Right cardiac atrium (tissue), 5 donors: Measurements from ENCODE around the gene TAPBP. TPM values are rescaled to one million over a fixed set of nuclear protein-coding genes. Genes with fewer than 3 reads are reported as not detected.

ENCODE experiments used
- ATAC-seq, 2 donors: fragments of 200-7000 bp; cut with Tn5 transposase; one replicate each; pipeline versions ENCODE4 v1.8.0 to v1.9.1; 2020; ENCODE audit warnings: moderate library complexity in 2 of 2, mild to moderate bottlenecking in 1 of 2
- DNase-seq, 3 donors: peaks; one replicate each; pipeline ENCODE4 v3.0.0-alpha.2; 2020
- H3K27ac ChIP-seq: one replicate; pipeline ENCODE4 v1.5.1; 2013; ENCODE audit warnings: mild to moderate bottlenecking, low read length, control low read depth, moderate library complexity
- H3K27me3 ChIP-seq: one replicate; pipeline ENCODE4 v1.6.1; 2013; ENCODE audit not compliant: control insufficient read depth, insufficient read depth
- H3K4me1 ChIP-seq: one replicate; pipeline ENCODE4 v1.6.1; 2013; ENCODE audit warnings: low read length; ENCODE audit not compliant: control insufficient read depth, insufficient read depth
- H3K4me3 ChIP-seq: one replicate; pipeline ENCODE4 v1.5.1; 2013; ENCODE audit warnings: low read length, control low read depth
- H3K9me3 ChIP-seq: one replicate; pipeline ENCODE4 v1.6.1; 2013; ENCODE audit warnings: low read length; ENCODE audit not compliant: control insufficient read depth
- WGBS: extraction: QIAGEN DNeasy Blood & Tissue Kit; methylation state at CpG from one replicate; pipeline ENCODE4 v1.1.7; 2013; 5-methylcytosine and 5-hydroxymethylcytosine counted together
- intact Hi-C, 4 donors: fragments of 100-400 bp; cut with DNase I; formaldehyde crosslinking; loops; one replicate each; pipeline versions ENCODE4 v1.11.0 to v1.14.0; 2022 to 2023
- microRNA-seq, 2 donors: library from miRNA; unstranded; fragments of <30 nt; microRNA quantifications; one replicate each; pipeline ENCODE4 v1.2.0, GENCODE V29; 2020 to 2021
- polyA plus RNA-seq: library from polyadenylated mRNA; stranded (reverse); fragments of 200-250 nt; gene quantifications from one replicate; pipeline ENCODE4 v1.2.3, GENCODE V29; 2013
- total RNA-seq, 4 donors: library from RNA; stranded (reverse); fragmentation: NEBNext Ultra II Directional; extraction: Animal tissue kit (Norgen Biotek cat#: 25700); gene quantifications; one replicate each; pipeline ENCODE4 v1.2.1, GENCODE V29; 2021
- donor health status: healthy with polysubstance abuse.
- donor health status: DM: no; HTN: yes; CAD: no.
- donor health status: DM: no; HTN: no; CAD: no.
- donor health status: DM: no; HTN: yes; CAD: no; lungs with severe emphysema.
- donor health status: DM: yes; HTN: yes; CAD: no.

TAPBP gene
- total and polyA plus RNA-seq, 5 donors: 35.3 to 91.6 (median 86.9) TPM

GRCh38 chr6:33254591-33254990, 59.3 kb downstream of the TAPBP start:
- Histone ChIP-seq H3K27me3 (no peaks in the 10 kb centered on the region), H3K4me1 (peaks cover 4% of the 10 kb centered on the region), H3K4me3 (no peak overlapping the region), H3K27ac (no peak overlapping the region), H3K9me3 (no peaks in the 10 kb centered on the region)
- ATAC-seq: no peak
- intact Hi-C loops: no loop called here
- no peak for DNase-seq
- 95% methylated on average over 4 of the region's 4 CpGs for WGBS

GRCh38 chr6:33252759-33253158, 61.1 kb downstream of the TAPBP start:
- H3K4me1 ChIP-seq: peaks cover 4% of the 10 kb centered on the region
- no peaks in the 10 kb centered on the region for H3K27me3 ChIP-seq
- no peak for DNase-seq
- H3K27ac ChIP-seq: no peak overlapping the region
- ATAC-seq: no peak
- H3K4me3 ChIP-seq: no peak overlapping the region
- no peaks in the 10 kb centered on the region for H3K9me3 ChIP-seq
- intact Hi-C loops: no loop called here

- DNase-seq (no peak), ATAC-seq (no peak)
- H3K27ac ChIP-seq: no peak overlapping the region
- H3K27me3 ChIP-seq: no peaks in the 10 kb centered on the region
- intact Hi-C loops: no loop called here
- WGBS: 84% methylated on average over 6 of the region's 6 CpGs
- no peak overlapping the region for H3K4me3 ChIP-seq
- H3K9me3 ChIP-seq: no peaks in the 10 kb centered on the region
- peaks cover 4% of the 10 kb centered on the region for H3K4me1 ChIP-seq
Observed at GRCh38 chr6:33251395-33252012, 62.4 kb downstream of the TAPBP start.

GRCh38 chr6:33250731-33251130, 63.1 kb downstream of the TAPBP start:
- Histone ChIP-seq H3K4me1 (peaks cover 4% of the 10 kb centered on the region), H3K27ac (no peak overlapping the region), H3K4me3 (no peak overlapping the region), H3K9me3 (no peaks in the 10 kb centered on the region), H3K27me3 (no peaks in the 10 kb centered on the region)
- no peak for ATAC-seq
- intact Hi-C loops: no loop called here
- no peak for DNase-seq
- WGBS: 91% methylated on average over 13 of the region's 13 CpGs

GRCh38 chr6:33249732-33250630, 63.9 kb downstream of the TAPBP start:
- Histone ChIP-seq H3K4me3 (peak overlapping the region; percentile 34), H3K27ac (peak overlapping the region; percentile 91), H3K4me1 (peaks cover 4% of the 10 kb centered on the region), H3K9me3 (no peaks in the 10 kb centered on the region), H3K27me3 (no peaks in the 10 kb centered on the region)
- ATAC-seq: peak in 1 of 2 donors; percentile 4
- intact Hi-C loops: loop anchor here (5.0 to 10.0 kb wide), 5 partner anchors 75 to 233 kb away; no protein-coding TSS in a partner anchor
- WGBS: 13% methylated on average over 15 of the region's 15 CpGs
- DNase-seq: peak; percentile 35 to 63 (median 57)

Small RNA genes within 50 kb of the gene (microRNA-seq; reads per million reads assigned to microRNA genes)
- 0 to 0.54 reads per million in 2 donors for gene MIR6834
- gene MIR6873: 0 reads per million in 2 donors

Other genes starting within 250 kb of the TAPBP start
- 10 to 100 TPM; 49.5 to 58.6 (median 54.1) TPM for gene HLA-DPA1, start 240.4 kb downstream of the TAPBP start, total RNA-seq
- gene HLA-DPA1, start 240.4 kb downstream of the TAPBP start, polyA plus RNA-seq: 31.1 TPM
- gene HLA-DPB1, start 238.1 kb downstream of the TAPBP start, total RNA-seq: 10 to 100 TPM; 46.2 to 71.0 (median 57.4) TPM
- 35.9 TPM for gene HLA-DPB1, start 238.1 kb downstream of the TAPBP start, polyA plus RNA-seq
- gene COL11A2, start 121.6 kb downstream of the TAPBP start, total RNA-seq: 1 to 10 TPM; 1.5 to 4.0 (median 2.3) TPM
- gene COL11A2, start 121.6 kb downstream of the TAPBP start, polyA plus RNA-seq: 3.7 TPM
- 10 to 100 TPM; 32.8 to 44.8 (median 35.0) TPM for gene RXRB, start 113.4 kb downstream of the TAPBP start, total RNA-seq
- gene RXRB, start 113.4 kb downstream of the TAPBP start, polyA plus RNA-seq: 31.7 TPM
- gene SLC39A7, start 113.2 kb downstream of the TAPBP start, total RNA-seq: 100 to 1,000 TPM in 1 of 4 donors, 10 to 100 TPM in 3; 59.0 to 124 (median 81.6) TPM
- gene SLC39A7, start 113.2 kb downstream of the TAPBP start, polyA plus RNA-seq: 78.6 TPM
- gene HSD17B8, start 109.4 kb downstream of the TAPBP start, total RNA-seq: 10 to 100 TPM; 16.9 to 20.2 (median 19.1) TPM
- gene HSD17B8, start 109.4 kb downstream of the TAPBP start, polyA plus RNA-seq: 16.9 TPM
- gene RING1, start 105.6 kb downstream of the TAPBP start, total RNA-seq: 10 to 100 TPM; 30.4 to 38.2 (median 34.4) TPM
- 33.7 TPM for gene RING1, start 105.6 kb downstream of the TAPBP start, polyA plus RNA-seq
- gene VPS52, start 42.2 kb downstream of the TAPBP start, total RNA-seq: 10 to 100 TPM; 31.1 to 39.1 (median 35.8) TPM
- 34.6 TPM for gene VPS52, start 42.2 kb downstream of the TAPBP start, polyA plus RNA-seq
- 1,000 to 10,000 TPM; 1,042 to 1,240 (median 1,130) TPM for gene RPS18, start 42.0 kb downstream of the TAPBP start, total RNA-seq
- gene RPS18, start 42.0 kb downstream of the TAPBP start, polyA plus RNA-seq: 1,903 TPM
- gene B3GALT4, start 37.0 kb downstream of the TAPBP start, total RNA-seq: 10 to 100 TPM in 2 of 4 donors, 1 to 10 TPM in 2; 9.7 to 10.2 (median 9.9) TPM
- 11.0 TPM for gene B3GALT4, start 37.0 kb downstream of the TAPBP start, polyA plus RNA-seq
- gene WDR46, start 24.8 kb downstream of the TAPBP start, total RNA-seq: 10 to 100 TPM; 16.3 to 31.1 (median 18.5) TPM
- 15.5 TPM for gene WDR46, start 24.8 kb downstream of the TAPBP start, polyA plus RNA-seq
- gene PFDN6, start 24.5 kb downstream of the TAPBP start, total RNA-seq: 10 to 100 TPM; 44.4 to 60.0 (median 50.1) TPM
- gene PFDN6, start 24.5 kb downstream of the TAPBP start, polyA plus RNA-seq: 143 TPM
- gene RGL2, start 15.1 kb downstream of the TAPBP start, total RNA-seq: 10 to 100 TPM; 47.6 to 56.3 (median 54.5) TPM
- 40.6 TPM for gene RGL2, start 15.1 kb downstream of the TAPBP start, polyA plus RNA-seq
- gene ZBTB22, start 3.7 kb upstream of the TAPBP start, total RNA-seq: 10 to 100 TPM; 12.7 to 18.2 (median 15.5) TPM
- 12.5 TPM for gene ZBTB22, start 3.7 kb upstream of the TAPBP start, polyA plus RNA-seq
- gene DAXX, start 8.9 kb upstream of the TAPBP start, total RNA-seq: 10 to 100 TPM; 18.3 to 23.9 (median 20.8) TPM
- 17.6 TPM for gene DAXX, start 8.9 kb upstream of the TAPBP start, polyA plus RNA-seq
- 1 to 10 TPM in 2 of 4 donors, under 1 TPM in 1, not detected in 1; 0.62 to 1.2 (median 1.1) TPM for gene KIFC1, start 77.7 kb upstream of the TAPBP start, total RNA-seq
- 0.16 TPM for gene KIFC1, start 77.7 kb upstream of the TAPBP start, polyA plus RNA-seq
- 10 to 100 TPM; 55.5 to 70.6 (median 65.4) TPM for gene PHF1, start 96.9 kb upstream of the TAPBP start, total RNA-seq
- gene PHF1, start 96.9 kb upstream of the TAPBP start, polyA plus RNA-seq: 76.4 TPM
- 100 to 1,000 TPM; 128 to 177 (median 133) TPM for gene CUTA, start 104.0 kb upstream of the TAPBP start, total RNA-seq
- gene CUTA, start 104.0 kb upstream of the TAPBP start, polyA plus RNA-seq: 170 TPM
- 10 to 100 TPM in 1 of 4 donors, 1 to 10 TPM in 3; 8.6 to 13.2 (median 9.0) TPM for gene SYNGAP1, start 106.0 kb upstream of the TAPBP start, total RNA-seq
- gene SYNGAP1, start 106.0 kb upstream of the TAPBP start, polyA plus RNA-seq: 8.0 TPM
- gene ZBTB9, start 140.5 kb upstream of the TAPBP start, total RNA-seq: 1 to 10 TPM; 3.9 to 4.9 (median 4.3) TPM
- 2.8 TPM for gene ZBTB9, start 140.5 kb upstream of the TAPBP start, polyA plus RNA-seq